GM18519 (cell line): Measurements from ENCODE around the gene MSI2.
"Not testable (repeated sequence)": the region's sequence is repeated elsewhere in the genome, so short reads cannot be mapped to it uniquely, and the experiment has no call there.

Source experiments
- ATAC-seq: cut with Tn5 transposase; IDR thresholded peaks from one replicate; pipeline ENCODE4 v1.9.1; 2021; ENCODE audit warnings: mild to moderate bottlenecking, moderate library complexity; ENCODE audit not compliant: unreplicated experiment, low FRiP score

Gene MSI2

GRCh38 chr17:57490111-57490845 is 234.0 kb downstream of the MSI2 start:
- no peak for ATAC-seq

- no peak for ATAC-seq
Observed at GRCh38 chr17:57490890-57491289, 234.6 kb downstream of the MSI2 start.

GRCh38 chr17:57493171-57493570 is 236.8 kb downstream of the MSI2 start:
- ATAC-seq = no peak

- ATAC-seq = no peak
Observed at GRCh38 chr17:57493625-57494024, 237.3 kb downstream of the MSI2 start.

GRCh38 chr17:57494443-57494842 is 238.1 kb downstream of the MSI2 start:
- no peak for ATAC-seq

GRCh38 chr17:57495771-57496170 is 239.4 kb downstream of the MSI2 start:
- ATAC-seq = no peak

GRCh38 chr17:57496382-57496781 is 240.1 kb downstream of the MSI2 start:
- no peak for ATAC-seq

GRCh38 chr17:57498443-57498842 is 242.1 kb downstream of the MSI2 start:
- ATAC-seq = no peak

- ATAC-seq = not testable (repeated sequence)
Observed at GRCh38 chr17:57499221-57499620, 242.9 kb downstream of the MSI2 start.

GRCh38 chr17:57499648-57500049 is 243.3 kb downstream of the MSI2 start:
- no peak for ATAC-seq

- no peak for ATAC-seq
Observed at GRCh38 chr17:57501016-57501415, 244.7 kb downstream of the MSI2 start.

- no peak for ATAC-seq
Observed at GRCh38 chr17:57502022-57502421, 245.7 kb downstream of the MSI2 start.

- ATAC-seq = no peak
Observed at GRCh38 chr17:57502811-57503241, 246.5 kb downstream of the MSI2 start.

GRCh38 chr17:57504208-57504607 is 247.9 kb downstream of the MSI2 start:
- ATAC-seq = no peak

GRCh38 chr17:57505841-57506773 is 249.8 kb downstream of the MSI2 start:
- ATAC-seq = no peak

GRCh38 chr17:57506774-57507127 is 250.4 kb downstream of the MSI2 start:
- ATAC-seq = no peak

- ATAC-seq = no peak
Observed at GRCh38 chr17:57507828-57508227, 251.5 kb downstream of the MSI2 start.

- ATAC-seq = no peak
Observed at GRCh38 chr17:57508671-57509070, 252.3 kb downstream of the MSI2 start.

- no peak for ATAC-seq
Observed at GRCh38 chr17:57511475-57512123, 255.3 kb downstream of the MSI2 start.

- ATAC-seq = no peak
Observed at GRCh38 chr17:57512258-57512657, 255.9 kb downstream of the MSI2 start.

GRCh38 chr17:57512691-57513090 is 256.4 kb downstream of the MSI2 start:
- ATAC-seq = no peak
